Retinal pigment epithelial cell (primary cell): ENCODE data around the gene LMAN1L.
A peak's percentile ranks its signal among the peaks of the same experiment; 100 is the strongest.

ENCODE experiments used
- DNase-seq: peaks from one replicate; pipeline ENCODE4 v3.0.0-alpha.2; 2010; ENCODE audit warnings: low read depth
- H3K4me3 ChIP-seq: 2 replicates; pipeline ENCODE4 v1.5.1; 2011; ENCODE audit warnings: mild to moderate bottlenecking, low read length, control low read depth, moderate library complexity
- TF ChIP-seq, protein P1 (sequence below): conservative IDR thresholded peaks from 2 replicates; pipeline ENCODE4 v1.5.1; 2011; ENCODE audit warnings: low read depth, low read length, control low read depth, inconsistent platforms

LMAN1L gene

GRCh38 chr15:74863239-74864056 lies 50.8 kb downstream of the LMAN1L start:
- DNase-seq: peak; percentile 45

DNA sequence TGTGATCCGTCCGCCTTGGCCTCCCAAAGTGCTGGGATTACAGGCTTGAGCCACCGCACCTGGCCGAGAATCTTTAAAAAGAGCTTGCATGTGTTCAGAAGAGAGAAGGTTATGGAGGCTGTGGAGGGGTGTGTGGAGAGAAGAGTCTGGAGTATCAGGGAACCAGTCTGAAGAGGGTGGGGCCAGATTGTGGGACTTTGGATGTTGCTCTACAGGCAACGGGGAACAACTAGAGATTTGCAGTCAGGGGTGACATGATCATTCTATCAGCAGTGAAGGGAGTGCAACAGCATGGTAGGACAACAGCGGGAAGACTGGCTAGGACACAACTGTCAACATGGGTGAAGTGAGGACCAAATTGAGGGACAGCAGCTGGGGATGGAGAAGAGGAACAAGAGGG lies 51.7 kb downstream of the LMAN1L start:
- TF ChIP-seq, protein P1, sequence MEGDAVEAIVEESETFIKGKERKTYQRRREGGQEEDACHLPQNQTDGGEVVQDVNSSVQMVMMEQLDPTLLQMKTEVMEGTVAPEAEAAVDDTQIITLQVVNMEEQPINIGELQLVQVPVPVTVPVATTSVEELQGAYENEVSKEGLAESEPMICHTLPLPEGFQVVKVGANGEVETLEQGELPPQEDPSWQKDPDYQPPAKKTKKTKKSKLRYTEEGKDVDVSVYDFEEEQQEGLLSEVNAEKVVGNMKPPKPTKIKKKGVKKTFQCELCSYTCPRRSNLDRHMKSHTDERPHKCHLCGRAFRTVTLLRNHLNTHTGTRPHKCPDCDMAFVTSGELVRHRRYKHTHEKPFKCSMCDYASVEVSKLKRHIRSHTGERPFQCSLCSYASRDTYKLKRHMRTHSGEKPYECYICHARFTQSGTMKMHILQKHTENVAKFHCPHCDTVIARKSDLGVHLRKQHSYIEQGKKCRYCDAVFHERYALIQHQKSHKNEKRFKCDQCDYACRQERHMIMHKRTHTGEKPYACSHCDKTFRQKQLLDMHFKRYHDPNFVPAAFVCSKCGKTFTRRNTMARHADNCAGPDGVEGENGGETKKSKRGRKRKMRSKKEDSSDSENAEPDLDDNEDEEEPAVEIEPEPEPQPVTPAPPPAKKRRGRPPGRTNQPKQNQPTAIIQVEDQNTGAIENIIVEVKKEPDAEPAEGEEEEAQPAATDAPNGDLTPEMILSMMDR: no peak
- no peak overlapping the region for H3K4me3 ChIP-seq
- DNase-seq: no peak

More at GRCh38 chr15:74863239-74864056, 50.8 kb downstream of the LMAN1L start:
- H3K4me3 ChIP-seq: no peak overlapping the region
- TF ChIP-seq, protein P1: no peak

GRCh38 chr15:74865316-74865715 lies 52.7 kb downstream of the LMAN1L start:
- no peak overlapping the region for H3K4me3 ChIP-seq
- DNase-seq: no peak
- TF ChIP-seq, protein P1: no peak

GRCh38 chr15:74866090-74866489 lies 53.5 kb downstream of the LMAN1L start:
- DNase-seq: peak; percentile 54
- TF ChIP-seq, protein P1: no peak
- H3K4me3 ChIP-seq: no peak overlapping the region

- no peak overlapping the region for H3K4me3 ChIP-seq
- DNase-seq: no peak
- TF ChIP-seq, protein P1: no peak
Observed at GRCh38 chr15:74867466-74868038, 54.9 kb downstream of the LMAN1L start.

DNA sequence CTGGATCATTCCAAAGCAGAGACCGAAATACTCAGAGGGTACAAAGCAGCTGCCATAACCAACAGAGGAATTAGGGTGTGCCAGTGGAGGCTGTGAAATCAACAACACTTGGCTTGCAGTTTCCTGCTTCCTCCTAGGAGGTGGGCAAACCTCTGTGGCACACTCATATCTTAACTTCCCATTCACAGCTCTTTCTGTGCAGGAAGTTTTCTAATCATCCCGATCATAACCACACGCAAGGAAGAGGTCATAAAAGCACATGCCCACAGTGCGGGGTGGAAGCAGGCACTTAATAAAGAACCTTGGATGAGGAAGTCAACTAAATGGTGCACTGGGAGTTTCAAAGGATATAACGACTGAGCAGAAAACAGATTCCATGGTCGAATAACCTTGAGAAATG lies 55.4 kb downstream of the LMAN1L start:
- H3K4me3 ChIP-seq: no peak overlapping the region
- DNase-seq: no peak
- TF ChIP-seq, protein P1: no peak

DNA sequence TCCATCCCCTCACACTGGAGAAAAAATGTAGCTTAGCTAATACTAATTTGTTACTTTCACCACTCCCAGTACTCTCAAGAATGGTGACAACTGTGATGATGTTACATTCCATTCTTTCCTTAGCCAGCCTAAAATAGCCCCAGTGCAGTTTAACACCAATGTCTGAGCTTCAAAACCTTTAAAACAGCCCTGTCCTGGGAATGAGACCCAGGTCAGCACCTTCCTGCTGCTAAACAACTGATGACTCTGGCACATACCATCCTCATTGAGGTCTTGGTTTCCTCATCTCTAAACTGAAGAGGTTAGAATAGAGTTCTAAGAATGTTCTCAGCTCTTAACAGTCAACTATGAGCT lies 56.7 kb downstream of the LMAN1L start:
- no peak overlapping the region for H3K4me3 ChIP-seq
- TF ChIP-seq, protein P1: no peak
- DNase-seq: no peak
